NCI-H2196 treated with DMSO at 0.1 percent for 48 hours (cell line): ENCODE measurements around the gene NVL.

Experiments used
- DNase-seq: peaks from one replicate; lab custom pipeline; 2025; ENCODE audit not compliant: unreplicated experiment; lab: John Stamatoyannopoulos, UW

NVL gene

GRCh38 chr1:224287714-224288113, 42.3 kb downstream of the NVL start:
- no peak for DNase-seq

DNA sequence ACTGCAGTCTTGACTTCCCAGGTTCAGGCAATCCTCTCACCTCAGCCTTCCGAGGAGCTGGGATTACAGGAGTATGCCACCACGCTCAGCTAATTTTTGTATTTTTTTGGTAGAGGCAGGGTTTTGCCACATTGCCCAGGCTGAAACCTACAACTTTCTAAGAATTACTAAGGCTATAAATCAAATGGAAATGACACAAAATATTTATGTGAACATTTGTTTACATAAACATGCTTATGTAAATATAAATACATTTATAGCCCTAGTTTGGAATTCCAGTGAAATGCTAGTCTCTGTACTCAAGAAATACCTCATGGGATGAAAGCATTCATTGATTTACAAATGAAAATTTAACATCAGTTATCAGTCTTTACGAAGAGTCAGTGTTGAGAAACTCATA, 47.8 kb downstream of the NVL start:
- DNase-seq: no peak

- DNase-seq: no peak
Measured at GRCh38 chr1:224276771-224277487, 53.0 kb downstream of the NVL start.

- DNase-seq: no peak
Measured at GRCh38 chr1:224274970-224275626, 54.9 kb downstream of the NVL start.

DNA sequence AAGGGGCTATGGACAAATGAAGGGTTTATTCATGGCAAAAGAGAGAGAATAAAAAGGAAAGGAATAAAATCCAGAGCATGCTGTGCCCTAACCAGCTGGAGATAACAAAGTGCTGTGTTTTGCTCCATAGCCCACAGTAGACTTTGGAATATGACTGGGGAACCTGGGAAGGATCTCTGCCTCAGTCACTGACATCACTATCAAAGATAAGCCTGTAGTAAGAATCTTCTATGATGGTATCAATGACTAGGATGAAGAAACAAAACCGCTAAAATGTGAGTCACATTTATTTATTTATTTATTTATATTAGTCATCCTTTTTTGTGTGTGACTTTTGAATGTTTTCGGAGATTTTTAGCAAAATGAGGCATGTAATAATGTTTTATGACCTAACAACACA, 56.3 kb downstream of the NVL start:
- DNase-seq: no peak

DNA sequence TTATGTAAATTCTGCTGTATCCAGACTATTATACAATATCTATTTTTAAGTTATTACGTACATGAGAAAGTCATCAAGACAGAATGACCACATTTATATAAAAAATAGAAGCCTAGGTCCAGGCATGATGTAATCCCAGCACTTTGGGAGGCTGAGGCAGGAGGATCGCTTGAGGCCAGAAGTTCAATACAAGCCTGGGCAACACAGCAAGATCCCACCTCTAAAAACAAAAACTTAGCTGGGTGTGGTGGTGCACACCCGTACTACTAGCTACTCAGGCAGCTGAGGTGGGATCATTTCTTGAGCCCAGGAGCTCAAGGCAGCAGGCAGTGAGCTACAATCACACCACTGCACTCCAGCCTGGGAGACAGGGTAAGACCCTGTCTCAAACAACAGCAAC, 58.9 kb downstream of the NVL start:
- DNase-seq: no peak

GRCh38 chr1:224267925-224268324, 62.0 kb downstream of the NVL start:
- DNase-seq: no peak

GRCh38 chr1:224266915-224267856, 62.8 kb downstream of the NVL start:
- no peak for DNase-seq

DNA sequence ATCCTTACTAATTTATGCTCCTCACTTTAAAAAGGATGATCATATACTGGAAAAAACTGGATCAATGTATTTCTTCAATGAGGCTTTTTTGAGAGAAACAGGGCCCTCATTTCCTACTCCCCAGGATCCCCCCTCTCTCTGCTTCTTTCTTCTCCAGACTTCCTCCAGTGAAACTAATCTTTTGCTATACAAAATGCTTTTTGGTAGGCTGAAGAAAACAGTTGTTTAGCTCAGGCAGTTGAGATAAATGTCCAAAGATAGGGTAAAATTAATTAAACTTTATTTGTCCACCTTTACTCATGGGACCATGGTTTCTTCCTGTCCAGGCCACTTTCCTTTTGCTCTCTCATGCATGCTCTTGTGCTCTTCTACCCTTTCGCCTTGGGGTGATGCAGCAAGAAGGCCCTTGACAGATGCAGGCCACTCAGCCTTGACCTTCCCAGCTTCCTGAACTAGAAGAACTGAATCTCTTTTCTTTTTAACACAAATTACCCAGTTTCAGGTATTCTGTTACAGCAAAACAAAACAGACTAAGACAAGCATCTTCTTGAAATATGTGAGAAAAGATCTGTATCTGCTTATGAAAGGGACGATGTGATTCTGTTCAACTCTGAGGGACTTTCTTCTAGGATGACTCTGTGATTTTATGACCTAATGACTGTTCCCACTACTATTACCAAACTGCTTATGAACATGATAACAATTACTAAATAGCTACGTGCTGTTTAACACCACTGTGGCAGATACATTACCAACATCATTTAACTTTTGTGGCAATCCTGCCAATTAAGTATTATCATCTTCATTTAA, 63.7 kb downstream of the NVL start:
- DNase-seq: no peak

GRCh38 chr1:224264321-224264720, 65.7 kb downstream of the NVL start:
- no peak for DNase-seq

DNA sequence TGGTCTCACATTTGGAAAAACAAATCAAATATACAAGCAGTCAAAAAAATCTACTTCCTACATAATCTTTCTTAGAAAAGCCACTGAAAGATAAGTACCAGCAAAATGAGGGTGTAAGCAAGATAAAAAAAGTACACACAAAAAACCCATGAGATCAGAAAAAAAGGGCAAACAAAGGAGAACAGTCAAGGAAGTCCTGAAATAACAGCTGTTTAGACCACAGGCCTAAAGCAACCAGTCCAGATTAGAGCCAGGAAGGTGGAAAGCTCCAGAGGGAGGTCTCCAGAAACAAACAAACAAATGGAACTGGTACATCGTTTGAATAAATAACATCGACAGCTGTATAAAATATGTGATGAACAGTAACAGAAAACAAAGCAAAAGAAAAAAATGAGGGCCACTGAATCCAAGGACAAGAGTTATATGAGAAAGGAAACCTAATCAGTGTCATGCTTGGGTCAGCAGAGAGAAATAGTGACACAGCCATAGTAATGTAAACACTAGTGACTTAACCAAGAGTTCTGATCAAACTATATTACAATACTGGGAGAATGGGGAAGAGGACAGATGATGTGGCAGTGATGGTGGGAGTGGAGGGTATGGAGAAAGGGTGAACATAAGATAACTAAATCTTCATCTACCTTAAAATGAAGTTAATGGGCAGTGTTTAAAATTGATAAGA, 67.5 kb downstream of the NVL start:
- no peak for DNase-seq

- no peak for DNase-seq
Measured at GRCh38 chr1:224259986-224260385, 70.0 kb downstream of the NVL start.

GRCh38 chr1:224258351-224258750, 71.6 kb downstream of the NVL start:
- DNase-seq: no peak

- no peak for DNase-seq
Measured at GRCh38 chr1:224256640-224257039, 73.3 kb downstream of the NVL start.

DNA sequence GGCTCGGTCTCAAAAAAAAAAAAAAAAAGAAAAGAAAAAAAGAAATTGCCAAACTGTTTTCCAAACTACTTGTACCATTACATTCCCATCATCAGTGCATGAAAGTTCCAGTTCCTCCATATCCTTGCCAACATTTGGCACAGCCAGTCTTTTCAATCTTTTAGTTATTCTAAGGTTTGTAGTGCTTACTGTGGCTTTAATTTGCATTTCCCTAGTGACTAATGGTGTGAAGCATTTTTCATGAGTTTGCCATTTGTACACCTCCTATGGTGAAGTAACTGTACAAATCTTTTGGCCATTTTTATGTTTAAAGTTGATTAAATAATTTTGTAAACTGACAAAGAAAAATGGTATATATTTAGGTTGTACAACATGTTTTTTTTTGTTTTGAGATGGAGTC, 76.3 kb downstream of the NVL start:
- no peak for DNase-seq

DNA sequence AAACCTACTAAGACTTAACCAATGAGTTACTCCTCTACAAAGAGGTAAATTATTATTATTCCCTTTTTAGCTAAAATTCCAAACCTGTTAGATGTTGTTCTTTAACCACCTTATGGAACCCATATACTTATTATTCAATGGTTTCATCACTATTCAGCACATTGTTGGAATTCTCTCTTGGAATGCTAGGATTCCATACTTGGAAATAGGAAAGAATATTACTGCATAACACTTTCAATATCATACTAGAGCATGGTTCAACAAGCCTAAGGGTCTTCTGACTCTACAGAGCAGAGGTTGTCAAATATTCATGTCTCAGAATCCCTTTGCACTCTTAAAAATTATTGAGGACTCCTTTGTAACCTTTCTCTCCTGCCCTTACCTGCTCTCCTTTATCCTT, 77.5 kb downstream of the NVL start:
- DNase-seq: no peak

- no peak for DNase-seq
Measured at GRCh38 chr1:224251741-224252146, 78.2 kb downstream of the NVL start.

DNA sequence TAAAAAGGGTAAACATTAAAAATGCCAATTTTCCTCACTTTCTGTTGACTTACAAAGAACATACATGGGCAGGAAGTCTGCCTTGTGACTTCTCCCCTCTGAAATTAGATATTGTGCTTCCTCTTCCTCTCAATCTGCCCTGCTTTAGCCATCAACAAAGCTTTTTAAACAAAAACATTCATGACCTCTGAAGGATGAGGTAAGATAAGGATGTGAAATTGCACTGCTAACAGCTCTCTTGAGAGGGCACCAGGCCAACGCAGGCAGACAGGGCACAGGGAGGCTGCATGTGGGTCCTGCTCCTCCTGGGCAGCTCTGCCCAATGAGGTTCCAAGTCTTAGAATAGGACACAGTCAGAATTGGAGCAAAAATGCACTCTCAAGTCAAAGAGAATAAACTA, 84.8 kb downstream of the NVL start:
- DNase-seq: peak; percentile 84

DNA sequence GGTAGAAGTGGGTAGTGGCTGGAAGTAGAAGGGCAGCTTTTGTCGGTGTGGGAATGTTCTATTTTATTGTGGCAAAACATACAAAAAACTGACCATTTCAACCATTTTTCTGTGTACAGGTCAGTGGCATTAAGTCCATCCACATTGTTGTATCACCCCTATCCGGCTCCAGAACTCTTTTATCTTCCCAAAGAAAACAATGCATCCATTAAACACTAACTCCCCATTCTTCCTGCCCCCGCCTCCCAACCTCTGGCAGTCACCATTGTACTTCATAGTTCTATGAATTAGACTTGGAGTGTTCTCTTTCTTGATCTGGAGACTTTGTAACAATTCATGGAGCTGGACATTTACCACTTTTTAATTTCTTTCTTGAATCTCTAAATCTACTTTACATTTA, 91.2 kb downstream of the NVL start:
- no peak for DNase-seq

GRCh38 chr1:224238212-224238611, 91.8 kb downstream of the NVL start:
- DNase-seq: no peak
